Hindlimb muscle (tissue), 1 donor: ENCODE data around the gene ZNF697. TPM values are rescaled to one million over a fixed set of nuclear protein-coding genes. Genes with fewer than 3 reads are reported as not detected.
"Not testable (repeated sequence)": the region's sequence is repeated elsewhere in the genome, so short reads cannot be mapped to it uniquely, and the experiment has no call there.

ENCODE experiments used
- DNase-seq: peaks from one replicate; pipeline ENCODE4 v3.0.0-alpha.2; 2013
- polyA plus RNA-seq: library from polyadenylated mRNA; unstranded; fragments of 120-200 nt; gene quantifications from one replicate; pipeline ENCODE4 v1.2.1, GENCODE V29; 2013; ENCODE audit not compliant: insufficient read length

Gene ZNF697
- polyA plus RNA-seq: 10.8 TPM

DNA sequence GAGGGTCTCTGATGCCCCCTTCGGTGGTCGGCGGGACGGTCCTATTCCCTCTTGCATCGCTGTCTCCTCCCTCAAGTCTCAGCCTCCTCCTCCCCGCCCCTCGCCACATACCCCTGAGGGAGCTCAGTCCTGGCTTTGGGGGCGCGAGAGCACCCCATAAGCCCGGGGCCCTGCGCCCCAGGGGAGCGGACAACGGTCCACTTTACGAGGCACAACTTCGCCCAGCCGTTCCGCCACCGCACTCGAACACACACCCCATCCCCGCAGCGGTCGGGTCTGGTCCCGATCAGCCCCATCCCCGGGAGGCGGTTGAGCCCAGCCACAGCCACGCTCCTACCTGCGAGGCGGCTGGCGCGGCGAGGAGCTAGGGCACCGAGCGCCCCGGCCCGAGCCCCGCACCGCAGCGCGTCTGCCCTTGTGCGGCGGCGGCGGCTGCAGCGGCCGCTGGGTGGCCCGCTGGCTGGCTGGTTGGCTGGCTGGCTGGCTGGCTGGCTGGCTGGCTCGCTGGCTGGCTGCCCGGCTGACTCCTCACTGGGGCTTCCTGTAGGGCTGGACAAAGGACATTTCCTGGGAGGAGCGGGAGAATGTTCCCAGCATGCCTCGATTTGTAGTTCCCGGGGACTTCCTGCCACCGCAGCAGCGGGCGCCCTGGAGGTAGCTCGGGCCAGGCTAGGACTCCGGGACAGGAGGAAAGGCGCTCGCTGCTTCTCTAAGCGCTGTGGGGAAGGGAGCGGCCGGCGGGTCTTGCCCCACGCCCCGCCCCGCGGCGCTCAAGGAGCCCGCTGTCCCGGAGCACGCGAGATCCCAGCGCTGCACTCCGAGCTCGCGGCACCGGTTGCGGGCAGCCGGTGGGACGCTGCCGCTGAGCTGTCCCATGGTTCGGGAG is at the start of gene ZNF697:
ZNF697 (minus strand) TSS at position 533 of the 886 bp plus-strand sequence. CDS start 22,166 bp downstream, outside the sequence.
- peak; percentile 92 for DNase-seq

- DNase-seq: no peak
Observed at GRCh38 chr1:119697598-119697997, 49.5 kb upstream of the ZNF697 start.

- DNase-seq: not testable (repeated sequence)
Observed at GRCh38 chr1:119696863-119697262, 48.8 kb upstream of the ZNF697 start.

GRCh38 chr1:119689511-119689910 is 41.4 kb upstream of the ZNF697 start:
- DNase-seq: no peak

DNA sequence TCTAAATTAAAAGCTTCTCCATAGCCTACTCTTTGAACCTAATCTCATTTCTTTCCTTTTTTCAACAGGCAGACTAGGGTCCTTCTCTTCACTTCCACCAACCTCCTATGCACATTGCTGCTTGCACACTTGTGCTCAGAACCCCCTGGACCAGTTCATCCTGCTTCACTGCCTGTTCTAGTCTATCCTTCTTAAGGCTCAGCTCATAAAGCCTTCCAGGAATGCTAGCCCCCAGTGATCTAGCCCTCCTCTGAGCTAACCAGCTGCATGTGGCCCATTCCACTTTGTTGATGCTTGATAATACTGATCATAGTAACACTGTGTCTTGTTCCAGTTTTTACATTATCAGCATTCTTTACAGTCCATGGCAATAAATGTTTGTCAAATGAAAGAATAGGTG is 40.7 kb upstream of the ZNF697 start:
- no peak for DNase-seq

DNA sequence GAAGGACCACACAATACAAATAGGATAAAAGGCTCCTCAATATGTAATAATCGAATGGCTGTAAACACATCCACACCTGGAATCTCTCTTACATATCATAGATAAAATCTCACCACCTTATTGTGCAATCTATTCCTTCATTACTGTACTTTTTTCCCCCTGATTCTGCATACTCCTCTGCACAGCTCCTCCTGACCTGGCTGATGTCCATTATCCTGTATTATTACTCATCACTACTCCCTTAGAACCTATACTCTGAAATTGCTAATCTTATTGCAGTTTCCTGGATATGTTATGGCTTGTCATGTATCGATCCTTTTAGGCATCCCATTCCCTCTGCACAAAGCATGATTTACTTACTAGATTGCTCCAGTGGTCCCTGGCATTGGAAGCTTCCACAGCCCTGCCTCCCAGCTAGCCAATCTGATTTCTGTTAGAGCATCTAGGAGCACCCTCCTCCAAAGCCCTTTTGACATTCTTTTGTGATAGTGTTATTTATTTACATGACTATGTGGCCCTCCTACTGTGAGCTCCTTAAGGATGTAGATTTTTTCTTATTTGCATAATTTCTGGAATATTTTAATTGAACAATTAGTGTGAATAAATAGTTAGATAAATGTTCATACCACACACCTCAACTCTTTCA is 39.5 kb upstream of the ZNF697 start:
- DNase-seq: no peak

GRCh38 chr1:119686661-119687060 is 38.6 kb upstream of the ZNF697 start:
- no peak for DNase-seq

DNA sequence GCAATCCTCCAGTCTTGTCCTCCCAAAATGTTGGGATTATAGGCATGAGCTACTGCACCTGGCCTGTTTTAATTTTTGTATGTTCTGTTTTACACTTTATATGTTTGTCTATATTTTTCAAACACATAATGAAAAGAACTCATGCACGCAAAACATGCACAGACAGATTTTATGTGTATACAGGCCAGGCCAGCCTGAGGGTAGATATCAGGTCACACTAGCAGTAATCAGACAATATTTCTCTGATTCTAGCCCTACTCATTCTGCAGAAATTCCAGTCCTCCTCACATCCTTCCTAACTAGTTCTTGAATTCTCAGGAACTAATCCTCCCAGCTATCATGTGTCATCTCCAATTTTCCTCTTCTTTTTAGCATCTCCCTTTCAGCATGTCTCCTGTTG is 35.8 kb upstream of the ZNF697 start:
- DNase-seq: no peak

DNA sequence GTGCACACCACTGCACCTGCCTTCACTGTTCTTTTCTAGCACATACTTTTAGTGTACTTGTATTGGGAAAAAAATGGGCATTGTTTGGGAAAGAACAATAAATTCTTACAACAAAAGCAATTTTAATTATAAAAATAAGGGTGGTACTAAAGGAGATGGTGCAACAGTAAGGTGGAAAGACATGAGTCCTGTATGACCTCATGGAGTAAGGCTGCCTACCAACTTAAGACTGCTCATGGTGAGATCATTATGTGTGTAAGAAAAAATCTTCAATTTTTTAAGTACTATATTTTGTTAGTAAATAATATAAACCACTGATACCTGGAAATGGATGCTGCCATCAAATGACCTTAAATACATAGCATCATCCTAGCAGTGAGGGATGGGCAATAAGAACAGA is 34.1 kb upstream of the ZNF697 start:
- no peak for DNase-seq

DNA sequence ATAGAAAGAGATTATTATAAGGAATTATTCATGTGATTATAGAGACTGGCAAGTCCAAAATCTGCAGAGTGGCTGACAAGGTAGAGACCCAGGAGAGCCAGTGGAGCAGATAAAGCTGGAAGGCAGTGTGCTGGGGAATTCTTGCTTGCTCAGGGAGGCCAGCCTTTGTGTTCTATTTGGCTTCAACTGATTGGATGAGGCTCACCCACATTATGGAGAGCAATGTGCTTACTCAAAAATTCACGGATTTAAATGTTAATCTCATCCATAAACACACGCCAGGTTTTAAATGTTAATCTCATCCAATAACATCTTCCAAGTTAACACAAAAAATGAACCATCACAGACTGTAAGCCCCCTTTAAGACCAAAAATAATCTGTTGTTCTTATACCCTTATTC is 33.5 kb upstream of the ZNF697 start:
- DNase-seq: no peak

DNA sequence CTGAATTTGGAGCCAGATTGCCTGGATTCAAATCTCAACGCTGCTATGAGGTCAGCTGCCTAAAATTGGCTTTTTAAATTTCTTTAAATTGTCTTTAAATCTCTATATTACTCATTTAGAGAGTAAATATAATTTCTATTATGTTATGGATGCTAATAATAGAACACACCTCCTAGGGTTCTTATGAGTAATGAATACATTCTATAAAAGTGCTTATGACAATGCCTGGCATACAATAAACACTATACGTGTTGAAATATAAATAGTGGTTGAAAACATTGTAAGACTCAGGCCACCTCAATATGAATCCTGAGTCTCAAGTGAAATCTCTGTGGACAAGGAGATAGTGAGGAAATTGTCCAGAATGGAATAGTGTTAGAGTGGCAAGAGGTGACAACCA is 32.7 kb upstream of the ZNF697 start:
- no peak for DNase-seq

GRCh38 chr1:119680193-119680592 is 32.1 kb upstream of the ZNF697 start:
- no peak for DNase-seq

DNA sequence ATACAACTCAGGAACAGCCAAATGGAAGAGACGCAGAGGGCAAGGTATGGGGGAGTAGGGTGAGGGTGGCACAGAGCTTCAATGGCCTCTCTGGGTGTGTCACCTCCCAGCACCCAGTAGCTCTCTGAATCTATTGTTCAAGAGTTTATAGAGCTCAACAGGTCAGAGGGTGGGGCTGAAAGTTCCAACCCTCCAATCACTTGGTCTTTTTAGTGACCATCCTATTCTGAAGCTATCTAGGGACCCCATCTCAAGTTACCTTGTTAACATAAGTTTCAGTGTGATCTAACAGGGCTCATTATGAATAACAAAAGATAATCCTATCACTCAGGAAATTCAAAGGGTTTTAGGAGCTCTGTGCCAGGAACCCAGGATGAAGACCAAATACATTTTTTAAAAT is 31.2 kb upstream of the ZNF697 start:
- no peak for DNase-seq

- DNase-seq: no peak
Observed at GRCh38 chr1:119676571-119677206, 28.6 kb upstream of the ZNF697 start.

DNA sequence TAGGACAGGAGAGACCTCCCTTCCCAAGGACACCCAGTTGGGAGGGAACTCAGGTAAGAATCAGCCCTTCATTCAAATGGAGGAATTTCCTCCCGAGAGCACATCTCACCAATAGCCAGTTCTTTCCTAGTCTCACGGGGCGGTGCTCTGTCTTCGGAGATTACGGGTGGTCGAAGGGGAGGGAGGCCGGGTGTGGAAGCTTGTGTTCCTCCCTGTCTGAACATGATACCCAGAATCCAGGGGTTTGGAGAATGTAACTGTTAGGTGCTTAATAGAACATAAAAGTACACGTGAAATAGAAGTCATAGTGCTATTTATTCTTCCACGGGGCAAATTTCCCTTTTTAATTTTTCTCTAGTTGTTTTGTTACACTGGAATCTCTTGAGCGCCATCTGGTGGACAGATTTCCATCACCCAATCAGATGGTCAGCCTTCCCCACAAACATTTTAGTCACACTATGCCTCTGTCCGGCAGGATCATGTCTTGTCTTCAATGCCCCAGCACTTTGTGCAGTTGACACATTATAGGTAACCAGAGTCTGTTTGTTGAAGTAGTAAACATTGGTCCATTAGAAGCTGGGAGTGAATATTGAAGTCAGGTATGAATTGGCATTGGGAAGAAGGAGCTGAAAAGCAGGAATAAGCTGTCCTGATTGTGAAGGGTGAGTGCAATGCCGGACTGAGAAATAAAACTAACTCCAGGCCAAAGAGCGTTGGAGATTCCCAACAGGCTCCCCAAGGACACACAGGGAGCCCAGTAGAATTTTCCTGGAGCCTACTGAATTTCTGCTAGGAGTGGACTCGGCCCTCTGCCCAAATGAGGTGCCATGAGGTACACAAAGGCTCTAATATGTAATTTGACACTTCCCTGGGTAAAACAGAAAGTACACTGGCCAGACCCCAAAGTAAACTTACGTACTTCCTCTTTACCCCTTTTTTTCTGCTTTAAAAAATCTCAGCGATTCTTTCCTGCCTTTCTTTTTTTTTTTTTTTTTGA is 27.6 kb upstream of the ZNF697 start:
- DNase-seq: peak; percentile 88

GRCh38 chr1:119674835-119675289 is 26.8 kb upstream of the ZNF697 start:
- DNase-seq: peak; percentile 40

DNA sequence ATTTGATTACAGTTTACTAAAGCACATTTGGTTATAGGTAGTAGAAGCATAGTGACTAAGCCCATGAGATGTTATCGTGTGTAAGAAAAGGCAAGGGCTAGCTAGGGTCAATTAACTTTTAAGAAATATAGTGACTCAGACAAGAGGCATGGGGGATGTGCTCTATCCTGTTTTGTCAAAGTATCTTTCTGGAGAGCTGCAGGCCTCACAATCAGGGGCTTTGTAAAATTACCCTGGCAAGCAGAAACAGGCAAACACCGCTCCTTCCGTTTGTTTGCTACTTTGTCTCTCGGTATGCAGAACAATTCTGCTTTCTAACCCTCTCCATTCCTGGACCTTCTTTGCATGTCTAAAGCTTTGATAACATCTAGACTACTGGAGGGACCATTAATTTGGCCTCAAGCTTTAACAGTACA is 26.1 kb upstream of the ZNF697 start:
- DNase-seq: no peak

DNA sequence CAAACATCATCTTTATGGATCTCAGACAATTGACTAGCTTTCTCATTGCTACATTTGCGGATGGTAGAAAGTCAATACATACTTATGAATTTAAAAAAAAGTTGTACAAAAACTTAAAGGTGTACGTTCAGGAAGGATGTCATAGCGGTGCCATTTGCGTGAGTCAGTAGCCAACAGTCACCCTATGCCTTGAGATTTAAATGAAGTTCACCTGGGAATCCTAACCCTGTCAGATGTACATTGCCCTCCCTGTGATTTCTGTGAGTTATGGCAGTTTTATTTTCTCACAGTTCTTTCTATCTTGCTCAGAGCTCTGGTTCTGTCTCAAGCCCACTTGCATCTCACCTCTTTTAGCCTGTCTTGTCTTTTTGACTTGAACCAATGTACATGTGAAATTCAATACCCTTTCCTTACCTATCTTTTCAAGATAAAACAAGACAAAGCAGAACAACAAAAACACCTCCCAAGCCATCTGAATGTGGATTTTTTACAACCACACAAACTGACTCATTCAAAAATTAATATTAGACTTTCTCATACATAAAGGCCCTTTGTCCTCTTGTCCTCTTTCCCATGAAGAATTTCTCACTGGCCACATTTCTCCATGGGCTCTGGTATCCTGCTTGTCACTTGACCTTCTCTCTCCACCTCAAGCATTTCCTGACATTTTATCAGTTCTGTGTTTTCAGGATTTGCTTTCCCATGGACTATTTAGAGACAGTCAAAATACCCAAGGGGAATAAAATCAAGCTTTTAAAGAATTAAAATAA is 25.3 kb upstream of the ZNF697 start:
- no peak for DNase-seq

- no peak for DNase-seq
Observed at GRCh38 chr1:119670898-119671297, 22.8 kb upstream of the ZNF697 start.

GRCh38 chr1:119667173-119667572 is 19.1 kb upstream of the ZNF697 start:
- DNase-seq: no peak

- DNase-seq: no peak
Observed at GRCh38 chr1:119664067-119664466, 16.0 kb upstream of the ZNF697 start.
